Aorta (tissue), 5 donors: ENCODE data around the gene TMEM131L. TPM values are rescaled to one million over a fixed set of nuclear protein-coding genes. Genes with fewer than 3 reads are reported as not detected.

Experiments used
- ATAC-seq: fragments of 200-7000 bp; cut with Tn5 transposase; one replicate; pipeline ENCODE4 v1.9.1; 2022; ENCODE audit warnings: moderate library complexity; ENCODE audit not compliant: low FRiP score
- DNase-seq, 2 donors: peaks; one replicate each; pipeline ENCODE4 v3.0.0-alpha.2; 2020
- H3K27ac ChIP-seq, 2 donors: one replicate each; pipeline ENCODE4 v1.5.1; 2013; ENCODE audit warnings: low read length in 2 of 2, mild to moderate bottlenecking in 2 of 2, moderate library complexity in 2 of 2, control low read depth in 1 of 2, inconsistent platforms in 1 of 2, low read depth in 1 of 2
- H3K27me3 ChIP-seq, 2 donors: one replicate each; pipeline ENCODE4 v1.6.1; 2013; ENCODE audit warnings: control low read depth in 1 of 2, low read length in 1 of 2, mild to moderate bottlenecking in 1 of 2, moderate library complexity in 1 of 2; ENCODE audit not compliant: insufficient read depth in 2 of 2, control insufficient read depth in 1 of 2
- H3K36me3 ChIP-seq, 2 donors: one replicate each; pipeline ENCODE4 v1.6.1; 2013; ENCODE audit warnings: control low read depth in 1 of 2, low read length in 1 of 2, mild to moderate bottlenecking in 1 of 2; ENCODE audit not compliant: insufficient read depth in 2 of 2, control insufficient read depth in 1 of 2
- H3K4me1 ChIP-seq, 2 donors: one replicate each; pipeline ENCODE4 v1.6.1; 2013; ENCODE audit warnings: low read length in 2 of 2, control low read depth in 1 of 2, mild to moderate bottlenecking in 1 of 2, moderate library complexity in 1 of 2; ENCODE audit not compliant: insufficient read depth in 2 of 2, control insufficient read depth in 1 of 2
- H3K4me3 ChIP-seq, 2 donors: one replicate each; pipeline ENCODE4 v1.5.1; 2013; ENCODE audit warnings: low read length in 2 of 2, control low read depth in 1 of 2, mild to moderate bottlenecking in 1 of 2
- H3K9me3 ChIP-seq: one replicate; pipeline ENCODE4 v1.6.1; 2013; ENCODE audit warnings: mild to moderate bottlenecking, low read length; ENCODE audit not compliant: control insufficient read depth
- WGBS, 2 donors: extraction: QIAGEN DNeasy Blood & Tissue Kit; methylation state at CpG; one replicate each; pipeline ENCODE4 v1.1.7; 2013; 5-methylcytosine and 5-hydroxymethylcytosine counted together
- intact Hi-C, 2 donors: fragments of 100-400 bp; cut with DNase I; formaldehyde crosslinking; loops; one replicate each; pipeline versions ENCODE4 v1.14.2 to v1.15.0; 2022
- polyA plus RNA-seq, 2 donors: library from polyadenylated mRNA; stranded (reverse); fragments of 200-250 nt; gene quantifications; one replicate each; pipeline ENCODE4 v1.2.3, GENCODE V29; 2013
- total RNA-seq, 2 donors: library from RNA; stranded (reverse); fragmentation: NEBNext Ultra II Directional; extraction: Animal tissue kit (Norgen Biotek cat#: 25700); gene quantifications; one replicate each; pipeline ENCODE4 v1.2.1, GENCODE V29; 2021
- donor health status: healthy with polysubstance abuse.
- donor health status: Bipolar disorder and iron deficiency.
- donor health status: DM: no; HTN: no; CAD: no.
- donor health status: DM: no; HTN: no; CAD: no.
- donor health status: DM: yes; HTN: yes; CAD: no.

Gene TMEM131L
- total and polyA plus RNA-seq, 4 donors, result 2.0 to 22.5 (median 17.5) TPM

GRCh38 chr4:153480704-153481103, 14.5 kb downstream of the TMEM131L start:
- DNase-seq (no peak), ATAC-seq (no peak)
- no peaks in the 10 kb centered on the region for H3K9me3 ChIP-seq
- H3K27ac ChIP-seq, result no peak overlapping the region
- WGBS, 2 donors, result 93 to 95% methylated on average over 5 of the region's 5 CpGs
- no peaks in the 10 kb centered on the region for H3K4me1 ChIP-seq
- no peaks in the 10 kb centered on the region for H3K27me3 ChIP-seq
- intact Hi-C loops, result no loop called here
- no peak overlapping the region for H3K4me3 ChIP-seq
- no peaks in the 10 kb centered on the region for H3K36me3 ChIP-seq

GRCh38 chr4:153481478-153481877, 15.3 kb downstream of the TMEM131L start:
- Histone ChIP-seq H3K27me3 (no peaks in the 10 kb centered on the region), H3K9me3 (no peaks in the 10 kb centered on the region), H3K27ac (no peak overlapping the region)

GRCh38 chr4:153483432-153484418, 17.6 kb downstream of the TMEM131L start:
- no peak for ATAC-seq
- DNase-seq, result no peak
- Histone ChIP-seq H3K36me3 (no peaks in the 10 kb centered on the region), H3K4me3 (no peak overlapping the region), H3K27me3 (no peaks in the 10 kb centered on the region), H3K9me3 (no peaks in the 10 kb centered on the region), H3K27ac (peak overlapping the region; percentile 45 to 71), H3K4me1 (peaks cover 0 to 6% of the 10 kb centered on the region in 2 donors)
- WGBS, 2 donors, result 50 to 51% methylated on average over 10 of the region's 10 CpGs
- intact Hi-C loops, result no loop called here

More at GRCh38 chr4:153481478-153481877, 15.3 kb downstream of the TMEM131L start:
- Histone ChIP-seq H3K4me3 (no peak overlapping the region), H3K4me1 (no peaks in the 10 kb centered on the region), H3K36me3 (no peaks in the 10 kb centered on the region)
- ATAC-seq (no peak), DNase-seq (no peak)
- intact Hi-C loops, result no loop called here
- 94 to 97% methylated on average over 9 of the region's 9 CpGs for WGBS, 2 donors

- intact Hi-C loops, result loop anchor here in 1 of 2 donors (5.0 kb wide), 2 partner anchors 62 to 87 kb away; no protein-coding TSS in a partner anchor
- Histone ChIP-seq H3K36me3 (no peaks in the 10 kb centered on the region), H3K27ac (no peak overlapping the region), H3K27me3 (no peaks in the 10 kb centered on the region), H3K4me3 (no peak overlapping the region), H3K9me3 (no peaks in the 10 kb centered on the region), H3K4me1 (peaks cover 0 to 6% of the 10 kb centered on the region in 2 donors)
- no peak for DNase-seq
- 94% methylated on average over 2 of the region's 2 CpGs for WGBS, 2 donors
- no peak for ATAC-seq
Measured at GRCh38 chr4:153485359-153485758, 19.2 kb downstream of the TMEM131L start.

- H3K4me1 ChIP-seq, result peaks cover 0 to 6% of the 10 kb centered on the region in 2 donors
- H3K27me3 ChIP-seq, result no peaks in the 10 kb centered on the region
- 60 to 62% methylated on average over 5 of the region's 5 CpGs for WGBS, 2 donors
- H3K36me3 ChIP-seq, result no peaks in the 10 kb centered on the region
- no peak for ATAC-seq
- intact Hi-C loops, result loop anchor here in 1 of 2 donors (5.0 kb wide), 2 partner anchors 61 to 86 kb away; no protein-coding TSS in a partner anchor
- DNase-seq, result no peak
- H3K9me3 ChIP-seq, result no peaks in the 10 kb centered on the region
- H3K4me3 ChIP-seq, result no peak overlapping the region
- H3K27ac ChIP-seq, result peak overlapping the region; percentile 31 to 33
Measured at GRCh38 chr4:153485860-153486259, 19.7 kb downstream of the TMEM131L start.

- intact Hi-C loops, result loop anchor here in 1 of 2 donors (5.0 kb wide), 2 partner anchors 61 to 86 kb away; no protein-coding TSS in a partner anchor
- DNase-seq, result no peak
- Histone ChIP-seq H3K4me1 (peaks cover 0 to 6% of the 10 kb centered on the region in 2 donors), H3K4me3 (no peak overlapping the region), H3K27ac (peak overlapping the region; percentile 36 to 80), H3K9me3 (no peaks in the 10 kb centered on the region), H3K27me3 (no peaks in the 10 kb centered on the region), H3K36me3 (no peaks in the 10 kb centered on the region)
- ATAC-seq, result peak; percentile 60
- 43 to 58% methylated on average over 14 of the region's 14 CpGs for whole genome bisulfite sequencing, 2 donors
Measured at GRCh38 chr4:153486281-153487151, 20.4 kb downstream of the TMEM131L start.

- no peak overlapping the region for H3K4me3 ChIP-seq
- 15 to 16% methylated on average over 24 of the region's 24 CpGs for WGBS, 2 donors
- no peaks in the 10 kb centered on the region for H3K36me3 ChIP-seq
- H3K9me3 ChIP-seq, result no peaks in the 10 kb centered on the region
- H3K27ac ChIP-seq, result peak overlapping the region; percentile 36 to 80
- intact Hi-C loops, result loop anchor here in 1 of 2 donors (5.0 kb wide), 2 partner anchors 59 to 84 kb away; no protein-coding TSS in a partner anchor
- ATAC-seq, result peak; percentile 67
- H3K27me3 ChIP-seq, result no peaks in the 10 kb centered on the region
- peak in 1 of 2 donors; percentile 62 for DNase-seq
- peaks cover 0 to 6% of the 10 kb centered on the region in 2 donors for H3K4me1 ChIP-seq
Measured at GRCh38 chr4:153488006-153488891, 22.1 kb downstream of the TMEM131L start.
